H1 (cell line): ENCODE data around the gene P2RX7. TPM values are rescaled to one million over a fixed set of nuclear protein-coding genes. Genes with fewer than 3 reads are reported as not detected.

ENCODE experiments used
- CTCF ChIA-PET: fragments of 300-600 bp; sonication (Branson Sonifier 250); formaldehyde crosslinking; loops from one replicate; lab custom pipeline; 2021; ENCODE audit not compliant: partially characterized antibody; lab: Charles Lee
- POLR2A ChIA-PET: fragments of 300-600 bp; sonication (Branson Sonifier 250); formaldehyde crosslinking; loops from one replicate; lab custom pipeline; 2021; ENCODE audit warnings: inconsistent platforms; ENCODE audit not compliant: partially characterized antibody; lab: Charles Lee
- DNase-seq, 2 experiments: peaks; one replicate each; pipeline versions ENCODE4 v3.0.0 to v3.0.0-alpha.2; 2010 to 2022; ENCODE audit warnings: low spot score in 2 of 2, low read depth in 1 of 2, mixed read lengths in 1 of 2
- FAIRE-seq: peaks from 2 replicates; lab custom pipeline; 2011; peaks lifted over from hg19 to GRCh38; lab: Jason Lieb, UNC
- H2AFZ ChIP-seq: 2 replicates; pipeline ENCODE4 v1.8.1; 2012; ENCODE audit warnings: low read length, inconsistent platforms
- H2AK5ac ChIP-seq: 2 replicates; pipeline ENCODE4 v1.6.1; 2013; ENCODE audit warnings: low read depth, low read length
- H2BK120ac ChIP-seq: replicated peaks from 2 replicates; pipeline ENCODE3; 2013; ENCODE audit warnings: low read depth, low read length, inconsistent platforms
- H2BK12ac ChIP-seq: 2 replicates; pipeline ENCODE4 v1.6.1; 2013; ENCODE audit warnings: low read depth, low read length
- H2BK15ac ChIP-seq: 2 replicates; pipeline ENCODE4 v1.6.1; 2013; ENCODE audit warnings: low read length
- H2BK20ac ChIP-seq: 2 replicates; pipeline ENCODE4 v1.6.1; 2013; ENCODE audit warnings: low read length
- H2BK5ac ChIP-seq: 2 replicates; pipeline ENCODE4 v1.6.1; 2013; ENCODE audit warnings: low read depth, low read length
- H3K14ac ChIP-seq: 2 replicates; pipeline ENCODE4 v1.6.1; 2013; ENCODE audit warnings: inconsistent platforms; ENCODE audit not compliant: insufficient read length
- H3K18ac ChIP-seq: 2 replicates; pipeline ENCODE4 v1.6.1; 2013; ENCODE audit warnings: low read length; ENCODE audit errors: extremely low read depth
- H3K23ac ChIP-seq: 2 replicates; pipeline ENCODE4 v1.6.1; 2013; ENCODE audit warnings: inconsistent platforms; ENCODE audit not compliant: insufficient read length
- H3K23me2 ChIP-seq: 2 replicates; pipeline ENCODE4 v1.6.1; 2013; ENCODE audit warnings: low read depth, low read length
- H3K27ac ChIP-seq: 2 replicates; pipeline ENCODE4 v1.6.1; 2011; ENCODE audit warnings: low read depth, low read length, inconsistent platforms
- H3K27me3 ChIP-seq, 4 experiments: replicated peaks in 1 of 4; 1 replicate in 1 of 4; 2 replicates in 3 of 4; pipeline versions ENCODE4 v1.6.1 to v1.8.1; 2011 to 2013; ENCODE audit warnings: low read length in 3 of 4, mild to moderate bottlenecking in 3 of 4, inconsistent platforms in 2 of 4, mixed read lengths in 2 of 4, moderate library complexity in 1 of 4; ENCODE audit not compliant: control insufficient read depth in 3 of 4, insufficient read depth in 3 of 4; ENCODE audit errors: extremely low read depth in 1 of 4
- H3K36me3 ChIP-seq, 4 experiments: 2 replicates each; pipeline versions ENCODE4 v1.6.1 to v1.8.1; 2011 to 2013; ENCODE audit warnings: mild to moderate bottlenecking in 4 of 4, low read length in 3 of 4, moderate library complexity in 2 of 4, control low read depth in 1 of 4, inconsistent platforms in 1 of 4; ENCODE audit not compliant: insufficient read depth in 4 of 4, control insufficient read depth in 2 of 4
- H3K4ac ChIP-seq: replicated peaks from 2 replicates; pipeline ENCODE3; 2013; ENCODE audit warnings: low read length, low read depth, mixed read lengths, inconsistent platforms; ENCODE audit not compliant: insufficient read length
- H3K4me1 ChIP-seq, 4 experiments: replicated peaks in 1 of 4; 1 replicate in 1 of 4; 2 replicates in 3 of 4; pipeline versions ENCODE4 v1.6.1 to v1.8.1; 2011 to 2013; ENCODE audit warnings: low read length in 3 of 4, inconsistent platforms in 2 of 4, mixed read lengths in 1 of 4; ENCODE audit not compliant: insufficient read depth in 4 of 4, control insufficient read depth in 3 of 4
- H3K4me2 ChIP-seq, 2 experiments: 2 replicates each; pipeline versions ENCODE4 v1.6.1 to v1.8.1; 2011 to 2013; ENCODE audit warnings: low read depth in 2 of 2, low read length in 2 of 2, control low read depth in 1 of 2, inconsistent platforms in 1 of 2, mild to moderate bottlenecking in 1 of 2; ENCODE audit not compliant: insufficient read depth in 1 of 2
- H3K4me3 ChIP-seq, 4 experiments: fragments of 200-600, 300-600 bp in 1 of 4; sonication (generic), shearing (Covaris generic), sonication (Bioruptor Twin) in 1 of 4; 2 replicates each; pipeline versions ENCODE4 v1.5.1 to v1.8.1; 2011 to 2016; ENCODE audit warnings: low read length in 4 of 4, low read depth in 3 of 4, control low read depth in 2 of 4, inconsistent platforms in 2 of 4, mild to moderate bottlenecking in 2 of 4, mixed read lengths in 1 of 4, moderate library complexity in 1 of 4; ENCODE audit not compliant: insufficient read depth in 2 of 4; ENCODE audit errors: extremely low read depth in 1 of 4
- H3K56ac ChIP-seq: replicated peaks from 2 replicates; pipeline ENCODE3; 2013; ENCODE audit warnings: low read depth, mild to moderate bottlenecking, mixed read lengths, low read length, inconsistent platforms; ENCODE audit not compliant: insufficient read length
- H3K79me1 ChIP-seq: 2 replicates; pipeline ENCODE4 v1.6.1; 2013; ENCODE audit warnings: low read depth, low read length, control low read depth
- H3K79me2 ChIP-seq, 2 experiments: 2 replicates each; pipeline versions ENCODE4 v1.6.1 to v1.8.1; 2012 to 2013; ENCODE audit warnings: low read length in 2 of 2, mild to moderate bottlenecking in 2 of 2, inconsistent platforms in 1 of 2; ENCODE audit not compliant: insufficient read depth in 2 of 2, control insufficient read depth in 1 of 2
- H3K9ac ChIP-seq, 4 experiments: replicated peaks in 1 of 4; 1 replicate in 1 of 4; 2 replicates in 3 of 4; pipeline versions ENCODE4 v1.6.1 to v1.8.1; 2011 to 2013; ENCODE audit warnings: low read depth in 3 of 4, low read length in 3 of 4, control low read depth in 2 of 4, mild to moderate bottlenecking in 2 of 4, moderate library complexity in 2 of 4, inconsistent platforms in 1 of 4; ENCODE audit errors: extremely low read depth in 1 of 4
- H3K9me3 ChIP-seq, 2 experiments: 2 replicates each; pipeline versions ENCODE4 v1.6.1 to v1.8.1; 2012 to 2013; ENCODE audit warnings: mild to moderate bottlenecking in 2 of 2, moderate library complexity in 2 of 2, control low read depth in 1 of 2, inconsistent platforms in 1 of 2, low read depth in 1 of 2, low read length in 1 of 2, mixed read lengths in 1 of 2; ENCODE audit not compliant: insufficient read depth in 2 of 2
- H4K20me1 ChIP-seq, 2 experiments: replicated peaks in 1 of 2; 2 replicates each; pipeline versions ENCODE3 to v1.8.1; 2011 to 2013; ENCODE audit warnings: inconsistent platforms in 2 of 2, low read length in 2 of 2, mild to moderate bottlenecking in 1 of 2; ENCODE audit not compliant: insufficient read depth in 2 of 2, control insufficient read depth in 1 of 2
- H4K5ac ChIP-seq: 2 replicates; pipeline ENCODE4 v1.6.1; 2013; ENCODE audit warnings: low read length, low read depth, mixed read lengths, inconsistent platforms; ENCODE audit not compliant: insufficient read length
- H4K8ac ChIP-seq: 2 replicates; pipeline ENCODE4 v1.8.0; 2013; ENCODE audit warnings: mild to moderate bottlenecking, moderate library complexity, low read length, inconsistent platforms; ENCODE audit not compliant: insufficient read depth; ENCODE audit errors: extremely low read depth
- H4K91ac ChIP-seq: replicated peaks from 2 replicates; pipeline ENCODE3; 2013; ENCODE audit warnings: low read length, mixed read lengths, inconsistent platforms; ENCODE audit not compliant: insufficient read length
- RFX5 ChIP-seq: IDR thresholded peaks from 2 replicates; pipeline ENCODE4 v1.6.1; 2011; ENCODE audit warnings: low read depth, low read length, improper control_type of control experiment, borderline replicate concordance
- WGBS, 2 experiments: shearing (Covaris generic) in 1 of 2; methylation state at CpG; one replicate each; pipeline versions ENCODE4 v1.1.6 to v1.1.7; 2013 to 2015; ENCODE audit warnings: low lambda C conversion rate in 2 of 2, mixed read lengths in 2 of 2, inconsistent platforms in 1 of 2, low coverage in 1 of 2, missing lambda C conversion rate in 1 of 2; ENCODE audit not compliant: insufficient replicate concordance in 2 of 2, insufficient coverage in 1 of 2, insufficient read length in 1 of 2; ENCODE audit errors: extremely low coverage in 1 of 2, missing lambda C conversion rate in 1 of 2; 5-methylcytosine and 5-hydroxymethylcytosine counted together
- polyA plus RNA-seq, 7 experiments: library from polyadenylated mRNA; depleted of rRNA in 3 of 7; stranded (reverse) in 5 of 7; unstranded in 2 of 7; fragments of >200 nt in 5 of 7; fragments of 200-250 nt in 2 of 7; gene quantifications; 1 replicate in 5 of 7; 2 replicates in 1 of 7; 4 replicates in 1 of 7; pipeline versions ENCODE4 v1.2.1 to v1.2.3, GENCODE V29; 2011 to 2013; ENCODE audit warnings: missing spikeins in 2 of 7, mixed read lengths in 2 of 7
- total RNA-seq: library from RNA; stranded (reverse); fragmentation: NEBNext Ultra II Directional; extraction: Animal tissue kit (Norgen Biotek cat#: 25700); gene quantifications from 2 replicates; pipeline ENCODE4 v1.2.1, GENCODE V29; 2021

P2RX7 gene
- total and polyA plus RNA-seq, 2 of the 8 experiments (the other 6 are each of a cell fraction or from before 2014, with no cell fraction given) = 0.38 to 0.56 TPM

DNA sequence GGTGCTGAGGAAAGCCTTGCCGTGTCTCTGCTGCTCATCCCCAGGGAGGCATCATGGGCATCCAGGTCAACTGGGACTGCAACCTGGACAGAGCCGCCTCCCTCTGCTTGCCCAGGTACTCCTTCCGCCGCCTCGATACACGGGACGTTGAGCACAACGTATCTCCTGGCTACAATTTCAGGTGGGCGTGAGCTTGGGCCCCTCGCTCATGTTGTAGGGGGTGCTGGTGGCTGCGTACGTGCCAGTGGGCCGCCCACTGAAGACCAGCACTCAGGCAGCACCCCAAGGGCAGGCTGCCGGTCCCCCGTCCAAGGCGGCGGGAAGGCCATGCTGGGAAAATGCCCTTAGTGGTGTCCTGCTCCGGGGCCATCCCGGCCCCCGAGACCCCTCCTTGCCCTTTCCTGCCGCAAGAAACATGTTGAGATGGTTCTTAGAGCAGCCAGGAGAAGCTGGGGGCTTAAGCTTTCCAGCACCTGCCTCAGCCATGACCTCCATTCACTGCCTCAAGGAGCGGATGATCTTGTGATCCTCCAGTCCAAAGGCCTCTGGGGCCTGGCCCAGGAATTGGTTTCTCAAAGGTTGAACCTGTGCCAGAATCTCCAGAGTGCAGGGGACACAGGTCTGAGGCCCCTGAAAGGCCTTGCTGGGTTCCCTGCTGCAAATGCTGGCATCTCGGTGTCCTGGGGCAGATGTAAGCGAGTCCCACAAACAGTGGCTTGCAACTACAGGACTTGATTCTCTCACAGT lies 96.4 kb downstream of the P2RX7 start:
- H3K14ac ChIP-seq = no peak overlapping the region
- no peak overlapping the region; the same call in 1 of the 2 replicates for H2BK5ac ChIP-seq
- H2BK120ac ChIP-seq = no peak overlapping the region
- no peaks in the 10 kb centered on the region for H3K27me3 ChIP-seq
- no peak overlapping the region for H3K4ac ChIP-seq
- no peak overlapping the region for H3K18ac ChIP-seq
- no peaks in the 10 kb centered on the region for H3K79me1 ChIP-seq
- no peak overlapping the region for H2BK12ac ChIP-seq
- H2AFZ ChIP-seq = no peak overlapping the region
- no peaks in the 10 kb centered on the region for H3K23me2 ChIP-seq
- no peak overlapping the region for H3K56ac ChIP-seq
- no peak overlapping the region for H2BK20ac ChIP-seq
- no peak overlapping the region for H3K27ac ChIP-seq
- no peaks in the 10 kb centered on the region for H3K79me2 ChIP-seq
- FAIRE-seq = no peak
- no peak overlapping the region; the same call in 1 of the 2 replicates for H4K8ac ChIP-seq
- no peaks in the 10 kb centered on the region for H3K4me1 ChIP-seq
- no peak overlapping the region for H3K9ac ChIP-seq
- H4K20me1 ChIP-seq = no peaks in the 10 kb centered on the region
- no peak overlapping the region for H2BK15ac ChIP-seq
- DNase-seq = no peak
- POLR2A ChIA-PET = interaction anchor here (1.0 kb wide), 1 partner anchor 10 kb away, joined by 3 read pairs; no protein-coding TSS in a partner anchor
- no peak overlapping the region for H3K4me3 ChIP-seq
- no peak overlapping the region for H3K4me2 ChIP-seq
- WGBS, 2 experiments = 93% methylated on average over 23 of the region's 24 CpGs; no CpG with 5 or more reads in 1 of the 2 experiments
- CTCF ChIA-PET = interaction anchor here (1.2 to 3.5 kb wide), 6 partner anchors 10 to 226 kb away, joined by 3 to 24 read pairs (median 6); no protein-coding TSS in a partner anchor
- H4K5ac ChIP-seq = no peak overlapping the region
- H4K91ac ChIP-seq = no peak overlapping the region
- H3K23ac ChIP-seq = no peak overlapping the region
- no peaks in the 10 kb centered on the region for H3K36me3 ChIP-seq
- no peaks in the 10 kb centered on the region for H3K9me3 ChIP-seq
- H2AK5ac ChIP-seq = no peak overlapping the region
- TF ChIP-seq RFX5 = no peak
